Measurements from ENCODE around the gene NTM.

The NTM gene

DNA sequence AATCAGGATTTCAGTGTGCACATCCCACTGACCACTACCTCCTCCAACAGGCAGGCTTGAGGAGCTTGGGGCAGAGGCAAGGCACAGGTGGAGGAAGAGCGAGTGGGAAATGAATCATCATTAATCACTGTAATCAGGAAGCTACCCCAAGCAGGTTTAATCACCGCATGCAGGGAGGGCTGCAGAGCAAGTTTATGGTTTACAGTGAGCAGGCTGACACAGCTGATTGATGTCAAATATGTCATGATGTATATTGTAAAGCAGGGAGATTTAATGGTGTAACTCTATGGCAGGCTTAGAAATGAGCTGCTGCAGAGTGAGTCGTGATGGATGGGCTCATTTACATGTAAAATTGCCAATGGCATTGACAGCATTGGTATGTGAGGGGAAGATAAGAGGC lies 441.0 kb downstream of the NTM start:
- peaks cover 18% of the 10 kb centered on the region for H3K27me3 ChIP-seq (ENCODE audit: control insufficient read depth, low read length)
- no peaks in the 10 kb centered on the region for H3K4me1 ChIP-seq (ENCODE audit: control insufficient read depth, low read length)
- H3K79me2 ChIP-seq (ENCODE audit: control insufficient read depth, low read length), result no peaks in the 10 kb centered on the region
- H3K9me3 ChIP-seq (ENCODE audit: control insufficient read depth, insufficient read depth, low read length), result no peaks in the 10 kb centered on the region
- H3K4me2 ChIP-seq (ENCODE audit: low read length), result no peak overlapping the region
- H3K36me3 ChIP-seq (ENCODE audit: control insufficient read depth, low read length), result no peaks in the 10 kb centered on the region
- H3F3A ChIP-seq (ENCODE audit: control insufficient read depth, insufficient read depth), result no peaks in the 10 kb centered on the region
- H3K9me2 ChIP-seq (replicated peaks; ENCODE audit: control insufficient read depth, low read length), result no peaks in the 10 kb centered on the region
- TF ChIP-seq, protein P1, sequence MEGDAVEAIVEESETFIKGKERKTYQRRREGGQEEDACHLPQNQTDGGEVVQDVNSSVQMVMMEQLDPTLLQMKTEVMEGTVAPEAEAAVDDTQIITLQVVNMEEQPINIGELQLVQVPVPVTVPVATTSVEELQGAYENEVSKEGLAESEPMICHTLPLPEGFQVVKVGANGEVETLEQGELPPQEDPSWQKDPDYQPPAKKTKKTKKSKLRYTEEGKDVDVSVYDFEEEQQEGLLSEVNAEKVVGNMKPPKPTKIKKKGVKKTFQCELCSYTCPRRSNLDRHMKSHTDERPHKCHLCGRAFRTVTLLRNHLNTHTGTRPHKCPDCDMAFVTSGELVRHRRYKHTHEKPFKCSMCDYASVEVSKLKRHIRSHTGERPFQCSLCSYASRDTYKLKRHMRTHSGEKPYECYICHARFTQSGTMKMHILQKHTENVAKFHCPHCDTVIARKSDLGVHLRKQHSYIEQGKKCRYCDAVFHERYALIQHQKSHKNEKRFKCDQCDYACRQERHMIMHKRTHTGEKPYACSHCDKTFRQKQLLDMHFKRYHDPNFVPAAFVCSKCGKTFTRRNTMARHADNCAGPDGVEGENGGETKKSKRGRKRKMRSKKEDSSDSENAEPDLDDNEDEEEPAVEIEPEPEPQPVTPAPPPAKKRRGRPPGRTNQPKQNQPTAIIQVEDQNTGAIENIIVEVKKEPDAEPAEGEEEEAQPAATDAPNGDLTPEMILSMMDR (IDR thresholded peaks at IDR 0.05; ENCODE audit: low read depth, low read length, poor library complexity, severe bottlenecking), result no peak
- TF ChIP-seq EZH2phosphoT487 (IDR thresholded peaks at IDR 0.05; ENCODE audit: borderline replicate concordance, low read length), result no peak
- no peak overlapping the region for H3K27ac ChIP-seq (ENCODE audit: low read depth, low read length)
- no peaks in the 10 kb centered on the region for H4K20me1 ChIP-seq (ENCODE audit: control insufficient read depth, insufficient read depth, low read depth, low read length)
- H3K4me3 ChIP-seq (ENCODE audit: low read length), result no peak overlapping the region

DNA sequence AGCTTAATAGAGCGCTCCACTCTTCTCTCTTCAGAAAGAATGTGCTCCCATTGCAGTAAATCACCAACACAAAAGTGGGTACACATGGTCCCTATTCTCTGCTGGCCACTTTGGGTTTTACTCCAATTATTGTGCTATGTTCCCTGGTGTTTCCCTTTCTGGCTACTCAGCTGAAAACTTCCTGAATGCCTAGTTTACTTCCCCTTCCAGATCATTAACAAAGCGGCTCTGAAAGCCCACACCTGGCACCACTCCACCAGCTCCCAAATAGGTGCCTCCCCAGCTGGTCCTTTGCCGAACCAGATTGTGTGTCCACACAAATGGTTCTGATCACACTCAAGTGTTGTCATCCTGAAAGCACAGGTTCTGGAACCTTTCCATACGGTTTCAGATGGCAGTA lies 443.7 kb downstream of the NTM start:
- Histone ChIP-seq H3K4me2 (ENCODE audit: low read length) (no peak overlapping the region), H3K9me3 (ENCODE audit: control insufficient read depth, insufficient read depth, low read length) (no peaks in the 10 kb centered on the region), H3K79me2 (ENCODE audit: control insufficient read depth, low read length) (no peaks in the 10 kb centered on the region), H3K4me3 (ENCODE audit: low read length) (no peak overlapping the region), H3K36me3 (ENCODE audit: control insufficient read depth, low read length) (no peaks in the 10 kb centered on the region), H3K27me3 (ENCODE audit: control insufficient read depth, low read length) (peaks cover 18% of the 10 kb centered on the region), H3K9me2 (replicated peaks; ENCODE audit: control insufficient read depth, low read length) (no peaks in the 10 kb centered on the region), H3K27ac (ENCODE audit: low read depth, low read length) (no peak overlapping the region), H3F3A (ENCODE audit: control insufficient read depth, insufficient read depth) (no peaks in the 10 kb centered on the region), H4K20me1 (ENCODE audit: control insufficient read depth, insufficient read depth, low read depth, low read length) (no peaks in the 10 kb centered on the region), H3K4me1 (ENCODE audit: control insufficient read depth, low read length) (no peaks in the 10 kb centered on the region)
- no peak for TF ChIP-seq EZH2phosphoT487 (IDR thresholded peaks at IDR 0.05; ENCODE audit: borderline replicate concordance, low read length)
- TF ChIP-seq, protein P1 (IDR thresholded peaks at IDR 0.05; ENCODE audit: low read depth, low read length, poor library complexity, severe bottlenecking), result no peak

DNA sequence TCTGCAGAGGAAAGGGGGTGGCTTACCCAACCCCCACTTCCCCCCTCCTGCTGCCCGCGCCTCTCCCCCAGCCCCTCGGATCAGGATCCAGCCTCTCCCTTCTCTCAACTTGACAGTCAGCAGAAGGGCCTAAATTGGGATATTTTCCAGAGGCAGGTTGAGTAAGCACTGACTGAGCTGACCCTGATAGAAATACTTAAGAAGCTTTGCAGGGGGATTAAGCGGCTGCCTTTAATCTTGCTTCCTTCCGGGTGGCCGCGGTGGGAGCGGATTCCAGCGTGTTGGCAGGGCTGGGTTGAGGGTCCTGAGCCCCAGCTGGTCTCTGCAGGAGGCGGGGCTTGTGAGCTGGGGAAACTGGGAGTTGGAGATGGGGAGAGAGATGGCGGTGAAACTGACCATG lies 445.2 kb downstream of the NTM start:
- Histone ChIP-seq H3K4me2 (ENCODE audit: low read length) (no peak overlapping the region), H3K79me2 (ENCODE audit: control insufficient read depth, low read length) (no peaks in the 10 kb centered on the region), H3K4me3 (ENCODE audit: low read length) (no peak overlapping the region), H3K9me2 (replicated peaks; ENCODE audit: control insufficient read depth, low read length) (no peaks in the 10 kb centered on the region), H3K27me3 (ENCODE audit: control insufficient read depth, low read length) (peaks cover 6% of the 10 kb centered on the region), H3K27ac (ENCODE audit: low read depth, low read length) (no peak overlapping the region), H3K9me3 (ENCODE audit: control insufficient read depth, insufficient read depth, low read length) (no peaks in the 10 kb centered on the region), H3K4me1 (ENCODE audit: control insufficient read depth, low read length) (no peaks in the 10 kb centered on the region), H3F3A (ENCODE audit: control insufficient read depth, insufficient read depth) (no peaks in the 10 kb centered on the region), H3K36me3 (ENCODE audit: control insufficient read depth, low read length) (no peaks in the 10 kb centered on the region), H4K20me1 (ENCODE audit: control insufficient read depth, insufficient read depth, low read depth, low read length) (no peaks in the 10 kb centered on the region)
- TF ChIP-seq EZH2phosphoT487 (IDR thresholded peaks at IDR 0.05; ENCODE audit: borderline replicate concordance, low read length), result no peak
- TF ChIP-seq, protein P1 (IDR thresholded peaks at IDR 0.05; ENCODE audit: low read depth, low read length, poor library complexity, severe bottlenecking), result no peak

DNA sequence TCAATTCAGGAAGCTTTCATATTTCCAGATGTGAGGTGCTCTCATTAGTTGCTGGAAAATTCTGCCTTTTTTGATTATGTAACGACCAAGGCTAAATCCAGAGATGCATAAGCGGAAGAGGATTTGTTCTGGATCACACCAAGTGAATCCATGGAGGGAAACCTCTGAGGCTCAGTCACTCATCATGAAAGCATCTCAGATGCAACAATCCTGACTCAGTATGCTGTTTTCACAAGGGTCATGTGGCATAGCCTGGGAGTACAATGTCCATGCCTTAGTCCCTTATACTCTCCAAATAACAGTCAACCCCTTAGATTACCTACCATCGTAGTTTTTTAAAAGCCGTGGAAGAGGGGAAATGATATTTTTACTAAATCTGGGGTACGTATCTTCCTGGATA lies 445.6 kb downstream of the NTM start:
- no peaks in the 10 kb centered on the region for H3K9me3 ChIP-seq (ENCODE audit: control insufficient read depth, insufficient read depth, low read length)
- H4K20me1 ChIP-seq (ENCODE audit: control insufficient read depth, insufficient read depth, low read depth, low read length), result no peaks in the 10 kb centered on the region
- no peak overlapping the region for H3K4me3 ChIP-seq (ENCODE audit: low read length)
- no peak overlapping the region for H3K4me2 ChIP-seq (ENCODE audit: low read length)
- H3K9me2 ChIP-seq (replicated peaks; ENCODE audit: control insufficient read depth, low read length), result no peaks in the 10 kb centered on the region
- H3K4me1 ChIP-seq (ENCODE audit: control insufficient read depth, low read length), result no peaks in the 10 kb centered on the region
- H3K79me2 ChIP-seq (ENCODE audit: control insufficient read depth, low read length), result no peaks in the 10 kb centered on the region
- H3F3A ChIP-seq (ENCODE audit: control insufficient read depth, insufficient read depth), result no peaks in the 10 kb centered on the region
- H3K27ac ChIP-seq (ENCODE audit: low read depth, low read length), result no peak overlapping the region
- H3K36me3 ChIP-seq (ENCODE audit: control insufficient read depth, low read length), result no peaks in the 10 kb centered on the region
- peaks cover 5% of the 10 kb centered on the region for H3K27me3 ChIP-seq (ENCODE audit: control insufficient read depth, low read length)
- TF ChIP-seq, protein P1 (IDR thresholded peaks at IDR 0.05; ENCODE audit: low read depth, low read length, poor library complexity, severe bottlenecking), result no peak
- TF ChIP-seq EZH2phosphoT487 (IDR thresholded peaks at IDR 0.05; ENCODE audit: borderline replicate concordance, low read length), result no peak
